SK-N-SH treated with all-trans-retinoic acid at 6 μM for 48 hours (cell line): ENCODE data around the gene OGFOD3.
"Not testable (repeated sequence)": the region's sequence is repeated elsewhere in the genome, so short reads cannot be mapped to it uniquely, and the experiment has no call there.

Experiments
- ATAC-seq: fragments of 200-7000 bp; cut with Tn5 transposase; 3 replicates; pipeline ENCODE4 v1.9.1; 2020; ENCODE audit warnings: mild to moderate bottlenecking, moderate library complexity
- ARNTL ChIP-seq: fragments of 450-650 bp; formaldehyde crosslinking; IDR thresholded peaks from 2 replicates; pipeline ENCODE4 v1.5.0; 2020; ENCODE audit warnings: low read depth, mild to moderate bottlenecking, moderate library complexity, borderline replicate concordance
- BACH2 ChIP-seq: fragments of 250-450 bp; sonication (Bioruptor Pico); IDR thresholded peaks from 2 replicates; pipeline ENCODE4 v1.9.0; 2021; ENCODE audit warnings: mild to moderate bottlenecking, borderline replicate concordance
- CSDC2 ChIP-seq: fragments of 250-450 bp; sonication (Bioruptor Pico); IDR thresholded peaks from 2 replicates; pipeline ENCODE4 v1.5.0; 2020; ENCODE audit warnings: mild to moderate bottlenecking, moderate library complexity
- ESRRG ChIP-seq: fragments of 250-450 bp; sonication (Bioruptor Pico); IDR thresholded peaks from 2 replicates; pipeline ENCODE4 v1.6.1; 2021; ENCODE audit warnings: mild to moderate bottlenecking
- GLIS3 ChIP-seq: fragments of 250-450 bp; sonication (Bioruptor Pico); IDR thresholded peaks from 2 replicates; pipeline ENCODE4 v1.5.0; 2020; ENCODE audit warnings: mild to moderate bottlenecking, moderate library complexity
- ISL1 ChIP-seq: fragments of 250-450 bp; sonication (Bioruptor Pico); IDR thresholded peaks from 2 replicates; pipeline ENCODE4 v2.1.2; 2022; ENCODE audit warnings: mild to moderate bottlenecking, moderate library complexity
- OSR1 ChIP-seq: fragments of 250-450 bp; sonication (Bioruptor Pico); IDR thresholded peaks from 2 replicates; pipeline ENCODE4 v1.8.0; 2022; ENCODE audit warnings: moderate library complexity, mild to moderate bottlenecking, inconsistent platforms
- PPARA ChIP-seq: fragments of 250-450 bp; sonication (Bioruptor Pico); IDR thresholded peaks from 2 replicates; pipeline ENCODE4 v1.5.0; 2020; ENCODE audit warnings: mild to moderate bottlenecking, borderline replicate concordance
- RARB ChIP-seq: fragments of 250-450 bp; sonication (Bioruptor Pico); IDR thresholded peaks from 2 replicates; pipeline ENCODE4 v1.8.0; 2021; ENCODE audit warnings: mild to moderate bottlenecking, moderate library complexity
- SNAI2 ChIP-seq: fragments of 250-450 bp; sonication (Bioruptor Pico); IDR thresholded peaks from 2 replicates; pipeline ENCODE4 v1.5.0; 2020; ENCODE audit warnings: mild to moderate bottlenecking, moderate library complexity
- TCF4 ChIP-seq: fragments of 250-450 bp; sonication (Bioruptor Pico); IDR thresholded peaks from 2 replicates; pipeline ENCODE4 v1.8.0; 2021; ENCODE audit warnings: mild to moderate bottlenecking, moderate library complexity, borderline replicate concordance
- TOX ChIP-seq: fragments of 250-450 bp; sonication (Bioruptor Pico); IDR thresholded peaks from 2 replicates; pipeline ENCODE4 v1.8.0; 2021; ENCODE audit warnings: mild to moderate bottlenecking, moderate library complexity, borderline replicate concordance
- ZFP30 ChIP-seq: fragments of 450-650 bp; formaldehyde crosslinking; IDR thresholded peaks from 2 replicates; pipeline ENCODE4 v1.5.0; 2022; ENCODE audit warnings: mild to moderate bottlenecking, moderate library complexity
- ZNF8 ChIP-seq: fragments of 450-650 bp; formaldehyde crosslinking; IDR thresholded peaks from 2 replicates; pipeline ENCODE4 v1.5.0; 2020; ENCODE audit warnings: mild to moderate bottlenecking, moderate library complexity
- TF ChIP-seq, protein P1 (sequence below): fragments of 250-450 bp; sonication (Bioruptor Pico); IDR thresholded peaks from 2 replicates; pipeline ENCODE4 v1.5.1; 2020; ENCODE audit warnings: low read depth, mild to moderate bottlenecking, moderate library complexity
- TF ChIP-seq, protein P2 (sequence below): fragments of 250-450 bp; sonication (Bioruptor Pico); IDR thresholded peaks from 2 replicates; pipeline ENCODE4 v1.8.0; 2021; ENCODE audit warnings: low read depth, mild to moderate bottlenecking, moderate library complexity, borderline replicate concordance
- TF ChIP-seq, protein P3 (sequence below): fragments of 250-450 bp; sonication (Bioruptor Pico); IDR thresholded peaks from 2 replicates; pipeline ENCODE4 v1.8.0; 2020; ENCODE audit warnings: mild to moderate bottlenecking, moderate library complexity, borderline replicate concordance

Gene OGFOD3

DNA sequence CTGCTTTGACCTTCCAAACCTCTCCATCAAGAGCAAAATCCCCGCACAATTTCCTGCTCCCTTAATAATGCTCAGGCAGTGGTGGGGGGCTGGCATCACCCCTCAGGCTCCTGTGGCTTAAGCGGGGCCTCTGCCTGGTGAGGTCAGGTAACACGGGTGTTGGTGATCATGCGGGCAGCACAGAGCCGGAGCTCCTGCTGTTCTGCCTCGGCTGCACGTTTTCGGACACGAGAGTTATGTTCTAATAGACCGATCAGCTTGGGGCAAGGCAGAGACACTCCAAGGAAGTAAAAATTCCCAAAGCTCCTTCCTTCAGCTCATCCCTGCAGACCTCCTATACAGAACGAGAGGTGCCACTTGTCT lies 46.2 kb upstream of the OGFOD3 start (continued):
- TF ChIP-seq ARNTL (CRISPR knock-in tag) = no peak
- TF ChIP-seq, protein P1, sequence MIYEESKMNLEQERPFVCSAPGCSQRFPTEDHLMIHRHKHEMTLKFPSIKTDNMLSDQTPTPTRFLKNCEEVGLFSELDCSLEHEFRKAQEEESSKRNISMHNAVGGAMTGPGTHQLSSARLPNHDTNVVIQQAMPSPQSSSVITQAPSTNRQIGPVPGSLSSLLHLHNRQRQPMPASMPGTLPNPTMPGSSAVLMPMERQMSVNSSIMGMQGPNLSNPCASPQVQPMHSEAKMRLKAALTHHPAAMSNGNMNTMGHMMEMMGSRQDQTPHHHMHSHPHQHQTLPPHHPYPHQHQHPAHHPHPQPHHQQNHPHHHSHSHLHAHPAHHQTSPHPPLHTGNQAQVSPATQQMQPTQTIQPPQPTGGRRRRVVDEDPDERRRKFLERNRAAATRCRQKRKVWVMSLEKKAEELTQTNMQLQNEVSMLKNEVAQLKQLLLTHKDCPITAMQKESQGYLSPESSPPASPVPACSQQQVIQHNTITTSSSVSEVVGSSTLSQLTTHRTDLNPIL = no peak

DNA sequence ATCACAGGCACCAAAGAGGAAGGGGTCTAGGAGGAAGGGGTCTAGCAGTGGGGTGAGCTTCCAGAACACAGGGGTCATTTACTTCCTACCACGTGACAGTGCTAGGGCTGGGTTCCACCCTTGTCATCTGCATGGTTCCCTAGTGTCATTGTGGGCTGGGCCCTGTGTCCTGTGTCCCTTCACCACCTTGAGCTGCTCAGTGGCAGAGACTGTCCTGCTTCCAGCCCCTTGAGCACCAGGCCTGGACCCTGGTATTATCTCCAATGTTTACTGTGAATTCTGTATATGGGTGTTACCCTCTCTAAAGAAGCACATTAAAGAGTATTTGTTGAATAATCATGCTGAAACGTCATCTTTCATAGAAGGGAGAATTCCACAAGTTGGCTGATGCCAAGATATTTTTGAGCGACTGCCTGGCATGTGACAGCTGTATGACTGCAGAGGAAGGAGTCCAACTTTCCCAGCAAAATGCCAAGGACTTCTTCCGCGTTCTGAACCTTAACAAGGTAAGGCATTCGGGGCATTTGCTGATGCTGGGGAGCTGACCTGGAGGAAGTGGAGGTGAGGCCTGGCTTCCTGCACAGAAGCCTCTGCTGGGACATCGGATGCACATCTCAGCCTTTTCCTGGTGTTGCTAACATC lies 45.7 kb upstream of the OGFOD3 start:
- ATAC-seq = no peak
- no peak for TF ChIP-seq SNAI2
- no peak for TF ChIP-seq RARB (CRISPR knock-in tag)
- no peak for TF ChIP-seq OSR1
- no peak for TF ChIP-seq CSDC2
- TF ChIP-seq, protein P1 = no peak
- TF ChIP-seq, protein P2, sequence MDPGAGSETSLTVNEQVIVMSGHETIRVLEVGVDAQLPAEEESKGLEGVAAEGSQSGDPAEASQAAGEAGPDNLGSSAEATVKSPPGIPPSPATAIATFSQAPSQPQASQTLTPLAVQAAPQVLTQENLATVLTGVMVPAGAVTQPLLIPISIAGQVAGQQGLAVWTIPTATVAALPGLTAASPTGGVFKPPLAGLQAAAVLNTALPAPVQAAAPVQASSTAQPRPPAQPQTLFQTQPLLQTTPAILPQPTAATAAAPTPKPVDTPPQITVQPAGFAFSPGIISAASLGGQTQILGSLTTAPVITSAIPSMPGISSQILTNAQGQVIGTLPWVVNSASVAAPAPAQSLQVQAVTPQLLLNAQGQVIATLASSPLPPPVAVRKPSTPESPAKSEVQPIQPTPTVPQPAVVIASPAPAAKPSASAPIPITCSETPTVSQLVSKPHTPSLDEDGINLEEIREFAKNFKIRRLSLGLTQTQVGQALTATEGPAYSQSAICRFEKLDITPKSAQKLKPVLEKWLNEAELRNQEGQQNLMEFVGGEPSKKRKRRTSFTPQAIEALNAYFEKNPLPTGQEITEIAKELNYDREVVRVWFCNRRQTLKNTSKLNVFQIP (CRISPR knock-in tag) = no peak
- TF ChIP-seq TOX (CRISPR knock-in tag) = no peak

DNA sequence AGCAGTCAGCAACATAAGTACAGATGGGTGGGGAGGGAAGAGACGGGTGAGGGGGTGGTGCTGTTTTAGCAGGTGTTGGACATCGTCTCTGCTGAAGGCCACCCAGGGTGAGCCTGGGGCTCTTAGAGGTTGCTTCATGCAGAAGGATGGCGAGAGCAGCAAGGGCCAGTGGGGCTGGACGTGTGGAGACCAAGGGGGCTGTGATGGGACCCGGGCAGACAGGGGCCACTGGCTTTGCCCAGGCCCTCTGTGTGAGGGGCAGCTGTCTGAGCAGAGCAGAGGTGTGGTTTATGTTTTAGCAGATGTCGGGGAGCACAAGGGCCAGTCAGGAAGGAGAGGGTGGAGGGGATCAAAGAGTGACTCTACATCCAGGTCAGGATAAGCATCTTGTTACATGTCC lies 45.0 kb upstream of the OGFOD3 start:
- no peak for ATAC-seq
- TF ChIP-seq OSR1 = no peak

DNA sequence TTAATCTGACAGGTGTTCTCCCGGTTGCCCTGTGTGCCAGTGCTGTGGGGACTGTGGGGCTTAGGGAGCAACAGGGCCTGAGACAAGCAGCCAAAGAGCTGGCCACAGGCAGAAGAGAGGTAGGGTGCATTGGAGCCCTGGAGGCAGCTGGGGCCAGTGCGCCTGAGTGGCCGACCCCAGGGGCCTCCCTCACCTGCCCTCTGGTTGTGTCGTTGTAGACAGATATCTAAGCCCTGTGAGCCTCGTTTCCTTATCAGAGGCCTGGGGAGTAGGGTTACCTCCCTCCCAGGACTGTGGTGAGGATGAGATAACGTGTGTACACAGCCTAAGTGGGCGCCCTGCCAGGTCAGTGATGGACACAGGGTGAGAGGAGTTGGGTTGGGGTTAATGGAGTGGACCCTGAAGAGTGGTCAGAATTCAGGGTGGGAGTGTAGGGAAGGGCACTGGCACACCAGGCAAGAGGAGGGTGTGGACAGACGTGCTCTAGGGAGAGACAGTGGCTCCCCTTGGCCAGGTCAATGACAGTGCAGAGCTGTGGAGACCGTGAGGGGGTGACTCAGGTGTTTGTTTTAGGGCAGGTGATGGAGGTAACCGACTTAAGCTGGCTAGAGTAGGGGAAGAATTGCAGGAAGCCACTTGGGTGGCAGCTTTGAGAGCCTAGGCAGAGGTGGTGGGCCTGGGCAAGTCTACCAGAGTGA lies 43.6 kb upstream of the OGFOD3 start:
- TF ChIP-seq TOX (CRISPR knock-in tag) (no peak), SNAI2 (no peak), RARB (CRISPR knock-in tag) (no peak)
- ATAC-seq = no peak

DNA sequence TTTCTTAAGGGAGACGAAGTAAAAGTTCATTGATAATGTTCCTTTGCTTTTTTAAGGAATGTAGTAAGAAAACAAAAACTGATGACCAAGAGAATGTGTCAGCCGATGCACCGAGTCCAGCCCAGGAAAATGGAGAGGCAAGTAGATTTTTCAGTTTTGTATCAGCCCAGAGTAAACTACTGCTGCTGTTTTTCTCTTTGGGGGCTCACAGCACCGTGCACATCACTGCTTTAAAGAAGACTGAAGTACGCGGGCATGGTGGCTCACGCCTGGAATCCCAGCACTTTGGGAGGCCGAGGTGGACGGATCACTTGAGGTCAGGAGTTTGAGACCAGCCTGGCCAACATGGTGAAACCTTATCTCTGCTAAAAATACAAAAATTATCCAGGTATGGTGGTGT lies 41.5 kb upstream of the OGFOD3 start:
- not testable (repeated sequence) for ATAC-seq

DNA sequence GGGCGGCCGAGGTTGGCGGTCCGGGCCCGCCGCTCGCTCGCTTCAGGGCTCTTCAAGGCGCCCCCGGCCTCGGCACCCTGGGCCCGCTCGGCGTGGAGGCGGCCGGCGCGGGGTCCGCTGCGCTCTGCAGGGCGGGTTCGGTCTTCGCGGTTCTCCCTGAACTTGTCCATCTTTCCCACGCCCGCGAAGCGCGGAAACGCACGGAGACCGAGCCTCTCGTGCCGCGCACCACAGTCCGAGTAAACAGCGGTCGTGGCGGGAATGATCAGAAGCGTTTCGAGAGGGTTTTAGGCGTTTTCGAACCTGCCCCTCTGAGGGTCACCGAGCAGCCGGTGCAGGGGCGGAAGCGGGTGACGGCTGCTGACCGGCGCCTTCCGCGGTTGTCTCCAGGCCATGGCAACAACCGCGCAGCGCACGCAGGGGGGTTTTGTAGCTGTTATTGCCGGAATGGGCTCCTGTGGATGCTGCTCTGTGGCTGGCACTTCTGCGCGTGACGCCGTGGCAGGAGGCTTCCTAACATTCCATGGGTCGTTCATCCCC lies 40.6 kb upstream of the OGFOD3 start:
- peak; percentile 8 for ATAC-seq
- TF ChIP-seq, protein P3, sequence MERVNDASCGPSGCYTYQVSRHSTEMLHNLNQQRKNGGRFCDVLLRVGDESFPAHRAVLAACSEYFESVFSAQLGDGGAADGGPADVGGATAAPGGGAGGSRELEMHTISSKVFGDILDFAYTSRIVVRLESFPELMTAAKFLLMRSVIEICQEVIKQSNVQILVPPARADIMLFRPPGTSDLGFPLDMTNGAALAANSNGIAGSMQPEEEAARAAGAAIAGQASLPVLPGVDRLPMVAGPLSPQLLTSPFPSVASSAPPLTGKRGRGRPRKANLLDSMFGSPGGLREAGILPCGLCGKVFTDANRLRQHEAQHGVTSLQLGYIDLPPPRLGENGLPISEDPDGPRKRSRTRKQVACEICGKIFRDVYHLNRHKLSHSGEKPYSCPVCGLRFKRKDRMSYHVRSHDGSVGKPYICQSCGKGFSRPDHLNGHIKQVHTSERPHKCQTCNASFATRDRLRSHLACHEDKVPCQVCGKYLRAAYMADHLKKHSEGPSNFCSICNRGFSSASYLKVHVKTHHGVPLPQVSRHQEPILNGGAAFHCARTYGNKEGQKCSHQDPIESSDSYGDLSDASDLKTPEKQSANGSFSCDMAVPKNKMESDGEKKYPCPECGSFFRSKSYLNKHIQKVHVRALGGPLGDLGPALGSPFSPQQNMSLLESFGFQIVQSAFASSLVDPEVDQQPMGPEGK = no peak
- TF ChIP-seq ZFP30 = no peak

DNA sequence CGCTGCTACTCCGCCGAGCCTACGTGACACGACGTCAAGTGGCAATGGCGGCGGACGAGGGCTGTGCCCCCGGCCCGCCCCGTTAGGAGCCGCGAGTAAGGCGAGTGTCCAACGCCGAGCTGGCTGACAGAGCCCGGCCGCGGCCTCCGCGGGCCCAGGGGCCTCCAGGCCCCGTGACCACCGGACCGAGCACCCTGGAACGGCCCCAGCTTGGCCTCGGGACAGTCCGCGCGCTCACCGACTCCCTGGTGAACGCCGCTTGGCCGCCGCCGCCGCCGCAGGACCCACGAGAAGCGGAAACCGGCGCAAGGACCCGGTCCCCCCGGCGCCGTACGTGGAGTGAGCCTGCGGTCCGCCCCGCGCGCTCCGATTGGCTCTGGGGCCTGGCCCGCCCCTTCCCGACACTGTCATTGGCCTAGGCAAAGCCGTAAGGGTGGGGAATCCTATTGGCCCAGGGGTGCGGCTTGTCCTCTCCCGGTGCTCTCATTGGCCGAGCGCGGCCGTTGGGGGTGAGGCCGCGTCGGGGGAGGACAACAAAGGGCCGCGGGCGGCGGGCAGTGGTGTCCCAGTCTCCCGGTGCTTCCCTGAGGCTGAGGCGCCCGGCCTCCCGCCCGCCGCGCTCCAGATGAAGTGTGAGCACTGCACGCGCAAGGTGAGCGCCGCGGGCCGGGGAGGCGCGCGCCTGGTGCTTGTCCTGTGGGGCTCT lies 39.9 kb upstream of the OGFOD3 start, which contains the start of gene NARF:
TSS of gene NARF (plus strand) at position 563 of the 706 bp plus-strand sequence. CDS start at position 626, 63 bp downstream.
- ATAC-seq = peak; percentile 99
- no peak for TF ChIP-seq PPARA
- peak; percentile 69; the same call in 1 of the 2 replicates for TF ChIP-seq ESRRG
- no peak; the same call in 1 of the 2 replicates for TF ChIP-seq GLIS3
- no peak for TF ChIP-seq TCF4 (CRISPR knock-in tag)
- no peak for TF ChIP-seq TOX (CRISPR knock-in tag)
- TF ChIP-seq, protein P2 (CRISPR knock-in tag) = 0 out of 2 replicates have a peak, but pooled peaks have one; percentile 86
- no peak for TF ChIP-seq ISL1 (CRISPR knock-in tag)
- TF ChIP-seq ARNTL (CRISPR knock-in tag) = no peak
- TF ChIP-seq, protein P3 = 0 out of 2 replicates have a peak, but pooled peaks have one; percentile 17
- peak; percentile 46; the same call in 1 of the 2 replicates for TF ChIP-seq ZNF8 (CRISPR knock-in tag)
- TF ChIP-seq BACH2 = no peak
- 0 out of 2 replicates have a peak, but pooled peaks have one; percentile 84 for TF ChIP-seq CSDC2
- 0 out of 2 replicates have a peak, but pooled peaks have one; percentile 52 for TF ChIP-seq SNAI2
- no peak for TF ChIP-seq RARB (CRISPR knock-in tag)
